ENCODE measurements around the gene EXOG.
"Not testable (repeated sequence)": the region's sequence is repeated elsewhere in the genome, so short reads cannot be mapped to it uniquely, and the experiment has no call there.

The EXOG gene

GRCh38 chr3:38563886-38564270 is 67.7 kb downstream of the EXOG start:
- no peak for DNase-seq (ENCODE audit: low read depth)

GRCh38 chr3:38564631-38565338 is 68.6 kb downstream of the EXOG start:
- DNase-seq (ENCODE audit: low read depth): no peak

DNA sequence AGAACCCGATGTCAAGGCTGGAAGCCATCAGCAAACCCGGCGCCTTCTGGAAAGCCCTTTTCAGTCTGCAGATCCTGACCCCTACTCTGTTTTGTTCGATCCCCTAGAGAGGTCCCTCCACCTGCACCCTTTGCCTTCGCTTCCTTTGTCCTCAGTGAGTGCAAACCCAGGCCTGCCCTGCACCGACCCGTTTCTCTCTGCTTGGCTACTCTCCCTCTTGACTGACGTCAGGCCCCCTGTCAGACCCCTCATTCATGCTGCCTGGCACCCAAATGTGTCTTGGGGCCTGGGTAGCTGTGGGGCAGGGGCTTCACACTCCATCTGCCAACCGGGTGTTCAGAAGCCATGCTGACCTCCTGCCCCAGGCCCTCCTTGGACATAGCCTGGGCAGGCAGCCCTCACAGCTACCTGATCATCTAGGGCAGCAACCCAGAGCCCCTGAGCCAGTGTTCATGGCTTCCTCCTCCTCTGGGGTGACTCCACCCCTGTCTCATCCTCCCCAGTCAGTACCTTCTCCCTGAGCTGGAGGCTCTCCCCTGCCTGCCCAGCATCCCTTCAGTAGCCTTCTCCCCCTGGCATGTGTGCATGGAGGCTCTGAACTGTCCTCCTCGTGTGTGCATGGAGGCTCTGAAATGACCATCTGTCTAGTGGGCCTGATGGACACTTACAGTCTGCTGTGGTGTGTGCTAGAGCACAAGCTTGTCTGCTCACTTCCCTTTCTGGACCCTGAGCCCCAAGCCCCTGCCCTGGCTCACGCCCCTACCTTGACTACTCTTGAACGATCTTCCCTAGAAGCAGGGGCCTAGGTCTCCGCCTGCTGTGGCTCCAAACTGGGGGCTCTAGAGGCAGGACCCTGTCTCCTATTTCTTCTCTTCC is 69.4 kb downstream of the EXOG start:
- no peak for DNase-seq (ENCODE audit: low read depth)

DNA sequence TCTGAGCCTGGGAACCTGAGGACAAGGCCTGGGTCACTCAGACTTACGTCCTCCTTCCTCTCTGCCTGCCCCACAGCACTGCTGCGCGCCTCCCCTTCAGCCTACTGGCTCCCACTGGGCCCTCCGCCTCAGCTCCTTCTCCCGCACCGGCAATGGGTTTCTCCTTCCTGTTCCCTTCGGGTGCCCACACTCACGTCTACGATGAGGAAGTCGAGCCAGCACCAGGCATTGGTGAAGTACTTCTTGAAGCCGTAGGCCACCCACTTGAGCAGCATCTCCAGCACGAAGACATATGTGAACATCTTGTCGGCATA is 70.0 kb downstream of the EXOG start:
- no peak for DNase-seq (ENCODE audit: low read depth)

DNA sequence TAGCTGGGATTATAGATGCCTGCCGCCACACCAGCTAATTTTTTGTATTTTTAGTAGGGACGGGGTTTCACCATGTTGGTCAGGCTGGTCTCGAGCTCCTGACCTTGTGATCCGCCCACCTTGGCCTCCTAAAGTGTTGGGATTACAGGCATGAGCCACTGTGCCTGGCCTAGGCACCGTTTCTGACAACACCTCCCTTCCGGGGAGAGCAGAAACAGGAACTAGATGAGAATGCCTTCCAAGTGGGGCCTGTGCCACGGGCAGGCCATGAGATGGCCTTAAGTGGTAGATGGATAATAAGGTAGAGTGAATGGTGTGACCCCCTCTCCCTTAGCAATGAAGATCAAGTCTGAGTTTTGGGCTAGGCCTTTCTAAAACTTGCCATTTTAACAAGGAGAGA is 70.7 kb downstream of the EXOG start:
- DNase-seq (ENCODE audit: low read depth): not testable (repeated sequence)

- DNase-seq (ENCODE audit: low read depth): no peak
Observed at GRCh38 chr3:38567498-38567897, 71.4 kb downstream of the EXOG start.

- DNase-seq (ENCODE audit: low read depth): no peak
Observed at GRCh38 chr3:38573111-38573510, 77.0 kb downstream of the EXOG start.

DNA sequence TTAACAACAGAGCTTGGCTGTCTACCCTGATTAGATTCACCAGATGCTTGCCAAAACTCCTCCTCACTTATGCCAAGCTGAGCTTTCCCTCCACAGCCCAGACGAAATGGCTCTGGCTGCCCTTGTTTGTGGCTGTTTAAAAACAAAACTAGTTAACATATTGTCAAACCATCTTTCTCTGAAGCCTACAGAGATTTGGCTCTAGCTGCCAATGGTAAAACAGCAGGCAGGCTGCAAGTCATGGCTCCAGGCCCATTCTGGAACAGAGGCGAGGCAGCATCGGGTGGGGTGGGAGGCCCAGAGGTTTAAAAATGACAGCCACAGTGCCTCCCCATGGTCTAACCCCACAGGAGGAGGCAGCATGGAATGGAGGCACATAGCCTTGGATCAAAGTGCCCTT is 77.4 kb downstream of the EXOG start:
- DNase-seq (ENCODE audit: low read depth): no peak

DNA sequence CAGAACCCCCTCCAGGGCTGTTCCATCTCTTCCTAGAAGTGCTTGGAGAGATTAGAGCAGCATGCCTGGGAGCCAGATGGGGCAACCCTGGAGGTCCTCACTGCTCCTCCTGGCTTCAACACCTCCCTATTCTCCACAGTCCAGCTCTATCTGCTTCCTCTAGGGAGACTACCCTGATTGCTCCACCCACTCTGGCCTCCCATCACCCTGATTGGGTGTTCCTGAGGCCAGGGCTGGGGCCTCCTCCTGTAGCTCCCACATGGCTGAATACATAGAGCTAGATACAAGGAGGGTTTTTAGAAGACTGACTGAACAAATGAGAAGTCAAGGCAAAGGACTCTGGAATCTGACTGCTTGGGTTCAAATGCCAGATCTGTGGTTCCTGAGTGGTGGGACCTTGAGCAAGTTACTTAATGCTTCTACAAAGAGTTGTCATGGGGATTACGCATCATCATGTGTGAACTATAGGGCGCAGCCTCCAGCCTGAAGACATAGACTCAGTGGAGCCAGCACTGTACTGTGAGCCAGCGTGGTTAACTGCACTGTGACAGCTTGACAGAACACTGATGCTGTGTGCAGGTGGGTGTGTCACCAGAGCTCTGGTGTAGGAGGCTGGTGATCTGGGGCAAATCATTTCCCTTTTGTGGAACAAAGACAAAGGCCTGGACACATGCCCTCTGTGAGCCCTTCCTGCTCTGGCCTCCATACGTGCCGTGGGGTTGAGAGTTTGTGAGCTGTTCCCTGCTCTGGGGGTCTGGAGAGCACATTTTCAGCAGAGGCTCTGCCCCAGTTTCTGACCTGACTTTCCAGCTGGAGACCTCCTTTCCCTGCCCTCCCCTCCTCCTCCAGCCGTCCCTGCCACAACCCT is 78.5 kb downstream of the EXOG start:
- DNase-seq (ENCODE audit: low read depth): no peak

GRCh38 chr3:38575279-38575843 is 79.2 kb downstream of the EXOG start:
- DNase-seq (ENCODE audit: low read depth): no peak
